Nephron progenitor cell (in vitro differentiated cells): ENCODE results near the gene NOP53.

Source experiments
- DNase-seq: peaks from one replicate; pipeline ENCODE4 v3.0.0; 2021
- H3K27ac Mint-ChIP-seq: 2 replicates; pipeline ENCODE4 v1.8.0; 2021; ENCODE audit warnings: mild to moderate bottlenecking, moderate library complexity, mixed read lengths
- H3K27me3 Mint-ChIP-seq: 2 replicates; pipeline ENCODE4 v1.8.0; 2021; ENCODE audit warnings: mild to moderate bottlenecking, low read depth, mixed read lengths; ENCODE audit not compliant: poor library complexity
- H3K36me3 Mint-ChIP-seq: 2 replicates; pipeline ENCODE4 v1.8.0; 2021; ENCODE audit warnings: low read depth, mixed read lengths
- H3K4me1 Mint-ChIP-seq: 2 replicates; pipeline ENCODE4 v1.8.0; 2021; ENCODE audit warnings: mixed read lengths
- H3K4me3 Mint-ChIP-seq: 2 replicates; pipeline ENCODE4 v1.8.0; 2021; ENCODE audit warnings: mild to moderate bottlenecking, moderate library complexity, mixed read lengths
- H3K9me3 Mint-ChIP-seq: 2 replicates; pipeline ENCODE4 v1.8.0; 2021; ENCODE audit warnings: mild to moderate bottlenecking, moderate library complexity, mixed read lengths
- TF ChIP-seq, protein P1 (sequence below): fragments of 200-600 bp; sonication (generic); IDR thresholded peaks from 2 replicates; pipeline ENCODE4 v1.5.0; 2021; ENCODE audit warnings: antibody characterized with exemption

The NOP53 gene

DNA sequence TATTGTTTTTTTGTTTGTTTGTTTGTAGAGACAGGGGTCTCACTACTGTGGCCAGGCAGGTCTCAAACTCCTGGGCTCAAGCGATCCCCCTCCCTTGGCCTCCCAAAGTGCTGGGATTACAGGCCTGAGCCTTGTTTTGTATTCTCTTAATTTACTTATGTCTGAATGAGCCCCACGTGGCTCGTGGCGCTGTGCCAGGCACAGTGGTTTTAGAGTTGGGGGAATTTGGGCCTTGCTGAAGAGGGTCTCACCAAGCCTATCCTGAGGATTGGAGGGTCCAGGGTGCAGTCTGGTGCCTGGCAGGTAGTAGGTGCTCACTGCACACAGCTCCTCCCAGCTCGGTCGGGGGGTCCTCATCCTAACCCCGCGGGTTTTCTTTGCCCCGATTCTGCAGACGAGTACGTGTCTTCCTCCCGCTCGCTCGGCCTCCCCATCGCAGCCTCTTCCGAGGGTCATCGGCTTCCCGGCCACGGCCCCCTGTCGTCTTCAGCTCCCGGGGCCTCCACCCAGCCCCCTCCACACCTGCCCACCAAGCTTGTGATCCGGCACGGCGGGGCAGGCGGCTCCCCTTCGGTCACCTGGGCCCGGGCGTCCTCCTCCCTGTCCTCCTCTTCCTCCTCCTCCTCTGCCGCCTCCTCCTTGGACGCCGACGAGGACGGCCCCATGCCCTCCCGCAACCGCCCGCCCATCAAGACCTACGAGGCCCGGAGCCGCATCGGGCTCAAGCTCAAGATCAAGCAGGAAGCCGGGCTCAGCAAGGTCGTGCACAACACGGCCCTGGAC, 44.2 kb upstream of the NOP53 start:
- H3K27ac Mint-ChIP-seq, result no peak overlapping the region
- no peak for DNase-seq
- H3K9me3 Mint-ChIP-seq, result no peaks in the 10 kb centered on the region
- no peaks in the 10 kb centered on the region for H3K27me3 Mint-ChIP-seq
- peaks cover 28% of the 10 kb centered on the region for H3K36me3 Mint-ChIP-seq
- H3K4me1 Mint-ChIP-seq, result peaks cover 4% of the 10 kb centered on the region
- TF ChIP-seq, protein P1, sequence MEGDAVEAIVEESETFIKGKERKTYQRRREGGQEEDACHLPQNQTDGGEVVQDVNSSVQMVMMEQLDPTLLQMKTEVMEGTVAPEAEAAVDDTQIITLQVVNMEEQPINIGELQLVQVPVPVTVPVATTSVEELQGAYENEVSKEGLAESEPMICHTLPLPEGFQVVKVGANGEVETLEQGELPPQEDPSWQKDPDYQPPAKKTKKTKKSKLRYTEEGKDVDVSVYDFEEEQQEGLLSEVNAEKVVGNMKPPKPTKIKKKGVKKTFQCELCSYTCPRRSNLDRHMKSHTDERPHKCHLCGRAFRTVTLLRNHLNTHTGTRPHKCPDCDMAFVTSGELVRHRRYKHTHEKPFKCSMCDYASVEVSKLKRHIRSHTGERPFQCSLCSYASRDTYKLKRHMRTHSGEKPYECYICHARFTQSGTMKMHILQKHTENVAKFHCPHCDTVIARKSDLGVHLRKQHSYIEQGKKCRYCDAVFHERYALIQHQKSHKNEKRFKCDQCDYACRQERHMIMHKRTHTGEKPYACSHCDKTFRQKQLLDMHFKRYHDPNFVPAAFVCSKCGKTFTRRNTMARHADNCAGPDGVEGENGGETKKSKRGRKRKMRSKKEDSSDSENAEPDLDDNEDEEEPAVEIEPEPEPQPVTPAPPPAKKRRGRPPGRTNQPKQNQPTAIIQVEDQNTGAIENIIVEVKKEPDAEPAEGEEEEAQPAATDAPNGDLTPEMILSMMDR, result no peak
- no peak overlapping the region for H3K4me3 Mint-ChIP-seq

DNA sequence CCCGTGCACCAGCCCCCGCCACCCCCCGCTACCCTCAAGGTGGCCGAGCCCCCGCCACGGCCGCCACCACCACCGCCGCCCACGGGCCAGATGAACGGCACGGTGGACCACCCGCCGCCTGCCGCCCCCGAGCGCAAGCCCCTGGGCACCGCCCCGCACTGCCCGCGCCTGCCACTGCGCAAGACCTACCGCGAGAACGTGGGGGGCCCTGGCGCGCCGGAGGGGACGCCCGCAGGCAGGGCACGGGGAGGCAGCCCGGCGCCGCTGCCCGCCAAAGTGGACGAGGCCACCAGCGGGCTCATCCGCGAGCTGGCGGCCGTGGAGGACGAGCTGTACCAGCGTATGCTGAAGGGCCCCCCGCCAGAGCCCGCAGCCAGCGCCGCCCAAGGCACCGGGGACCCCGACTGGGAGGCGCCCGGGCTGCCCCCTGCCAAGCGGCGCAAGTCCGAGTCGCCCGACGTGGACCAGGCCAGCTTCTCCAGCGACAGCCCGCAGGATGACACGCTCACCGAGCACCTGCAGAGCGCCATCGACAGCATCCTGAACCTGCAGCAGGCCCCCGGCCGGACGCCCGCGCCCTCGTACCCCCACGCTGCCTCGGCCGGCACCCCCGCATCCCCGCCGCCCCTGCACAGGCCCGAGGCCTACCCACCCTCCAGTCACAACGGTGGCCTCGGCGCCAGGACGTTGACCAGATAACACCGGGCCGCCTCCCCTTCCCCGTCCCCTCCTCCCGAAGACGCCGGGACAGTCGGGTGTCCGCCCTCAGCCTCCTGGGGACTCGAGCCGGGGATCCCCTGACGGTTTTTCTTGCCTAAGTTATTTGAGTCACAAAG, 43.4 kb upstream of the NOP53 start:
- no peak for DNase-seq
- Mint-ChIP-seq H3K9me3 (no peaks in the 10 kb centered on the region), H3K36me3 (peaks cover 28% of the 10 kb centered on the region), H3K27ac (no peak overlapping the region), H3K27me3 (peaks cover 8% of the 10 kb centered on the region), H3K4me1 (peaks cover 4% of the 10 kb centered on the region), H3K4me3 (no peak overlapping the region)
- TF ChIP-seq, protein P1, result no peak

DNA sequence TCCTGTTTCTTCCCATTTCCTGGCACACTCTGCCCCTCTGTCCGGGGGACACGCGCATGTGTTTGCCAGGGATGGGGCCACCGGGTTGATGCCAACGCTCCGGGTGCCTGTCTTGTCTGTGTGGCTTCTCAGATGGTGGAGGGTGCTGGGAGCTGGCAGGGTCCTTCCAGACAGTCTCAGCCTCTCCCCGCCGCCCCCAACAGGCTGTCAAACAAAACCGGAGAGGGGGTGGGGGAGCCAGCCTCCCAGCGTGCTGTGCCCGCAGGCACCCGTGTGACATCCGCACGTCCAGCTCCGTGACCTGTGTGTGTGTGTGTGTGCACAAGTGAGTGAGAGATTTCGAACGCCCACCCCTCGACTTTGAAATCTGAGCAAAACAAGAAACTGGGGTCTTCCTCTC, 42.7 kb upstream of the NOP53 start:
- H3K4me3 Mint-ChIP-seq, result no peak overlapping the region
- H3K27me3 Mint-ChIP-seq, result peaks cover 15% of the 10 kb centered on the region
- H3K27ac Mint-ChIP-seq, result peak overlapping the region; percentile 77
- H3K9me3 Mint-ChIP-seq, result no peaks in the 10 kb centered on the region
- H3K4me1 Mint-ChIP-seq, result peaks cover 4% of the 10 kb centered on the region
- TF ChIP-seq, protein P1, result no peak
- peaks cover 28% of the 10 kb centered on the region for H3K36me3 Mint-ChIP-seq
- no peak for DNase-seq

DNA sequence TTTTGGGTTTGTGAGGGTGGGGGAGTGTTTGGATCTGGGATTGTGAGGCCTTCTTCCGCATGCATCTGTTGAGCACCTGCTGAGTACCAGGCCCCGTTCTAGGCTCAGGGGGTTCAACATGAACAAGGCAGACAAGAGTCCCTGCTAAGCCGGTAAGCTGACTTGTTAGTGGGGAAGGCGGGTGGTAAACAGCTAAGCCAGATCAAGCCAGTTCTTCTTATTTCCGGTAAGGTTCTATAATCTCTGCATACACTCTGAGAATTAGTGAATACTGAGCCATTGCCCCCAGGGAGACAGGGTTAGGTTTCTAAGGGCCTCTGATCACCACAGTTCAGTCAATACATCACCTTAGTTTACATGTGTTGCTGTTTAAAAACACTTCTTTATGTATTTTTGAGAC, 42.0 kb upstream of the NOP53 start:
- Mint-ChIP-seq H3K27ac (no peak overlapping the region), H3K9me3 (no peaks in the 10 kb centered on the region), H3K36me3 (peaks cover 28% of the 10 kb centered on the region), H3K4me1 (peaks cover 4% of the 10 kb centered on the region), H3K27me3 (peaks cover 19% of the 10 kb centered on the region), H3K4me3 (no peak overlapping the region)
- TF ChIP-seq, protein P1, result no peak
- no peak for DNase-seq

DNA sequence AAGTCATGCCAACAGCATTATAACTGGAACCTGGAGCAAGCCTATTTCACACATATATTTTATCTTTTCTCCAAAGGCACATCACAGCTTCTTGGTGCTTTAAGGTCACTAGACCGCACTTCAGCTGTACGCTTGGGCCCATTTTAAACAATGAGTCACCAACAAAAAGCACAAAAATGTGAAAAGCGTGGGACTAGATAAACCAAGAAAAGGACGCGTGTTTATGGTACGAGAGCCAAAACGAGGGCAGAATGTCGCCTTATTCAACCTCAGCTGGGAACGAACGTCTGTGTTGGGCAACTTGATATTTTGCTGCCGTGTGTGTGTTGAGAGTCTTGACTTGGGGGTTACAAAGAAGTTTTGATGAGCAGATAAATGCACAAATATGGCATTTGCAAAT, 41.3 kb upstream of the NOP53 start:
- Mint-ChIP-seq H3K4me3 (no peak overlapping the region), H3K36me3 (peaks cover 28% of the 10 kb centered on the region), H3K27me3 (peaks cover 23% of the 10 kb centered on the region), H3K4me1 (peaks cover 4% of the 10 kb centered on the region), H3K9me3 (no peaks in the 10 kb centered on the region), H3K27ac (no peak overlapping the region)
- DNase-seq, result no peak
- TF ChIP-seq, protein P1, result no peak
